HCT116 (cell line): ENCODE data around the gene SLC12A3. TPM values are rescaled to one million over a fixed set of nuclear protein-coding genes. Genes with fewer than 3 reads are reported as not detected.

Experiments used
- CEBPB ChIP-seq: IDR thresholded peaks from 2 replicates; pipeline ENCODE4 v1.6.1; 2012; ENCODE audit warnings: low read depth
- ZFX ChIP-seq: fragments of 450-650 bp; IDR thresholded peaks from 2 replicates; pipeline ENCODE4 v1.6.1; 2017
- microRNA counts: library from miRNA; unstranded; fragments of <30 nt; microRNA quantifications from one replicate; lab custom pipeline; 2015
- microRNA-seq: library from miRNA; unstranded; fragments of <30 nt; microRNA quantifications from one replicate; pipeline ENCODE4, GENCODE V29; 2016; ENCODE audit warnings: borderline number of aligned reads
- total RNA-seq: library from RNA; stranded (reverse); gene quantifications from one replicate; pipeline ENCODE4 v1.2.1, GENCODE V29; 2021; ENCODE audit not compliant: unreplicated experiment
- TF ChIP-seq, protein P1 (sequence below): IDR thresholded peaks from 2 replicates; pipeline ENCODE4 v1.6.1; 2012; ENCODE audit warnings: low read depth

SLC12A3 gene
- total RNA-seq, 1 experiment from 2014 or later: not detected

DNA sequence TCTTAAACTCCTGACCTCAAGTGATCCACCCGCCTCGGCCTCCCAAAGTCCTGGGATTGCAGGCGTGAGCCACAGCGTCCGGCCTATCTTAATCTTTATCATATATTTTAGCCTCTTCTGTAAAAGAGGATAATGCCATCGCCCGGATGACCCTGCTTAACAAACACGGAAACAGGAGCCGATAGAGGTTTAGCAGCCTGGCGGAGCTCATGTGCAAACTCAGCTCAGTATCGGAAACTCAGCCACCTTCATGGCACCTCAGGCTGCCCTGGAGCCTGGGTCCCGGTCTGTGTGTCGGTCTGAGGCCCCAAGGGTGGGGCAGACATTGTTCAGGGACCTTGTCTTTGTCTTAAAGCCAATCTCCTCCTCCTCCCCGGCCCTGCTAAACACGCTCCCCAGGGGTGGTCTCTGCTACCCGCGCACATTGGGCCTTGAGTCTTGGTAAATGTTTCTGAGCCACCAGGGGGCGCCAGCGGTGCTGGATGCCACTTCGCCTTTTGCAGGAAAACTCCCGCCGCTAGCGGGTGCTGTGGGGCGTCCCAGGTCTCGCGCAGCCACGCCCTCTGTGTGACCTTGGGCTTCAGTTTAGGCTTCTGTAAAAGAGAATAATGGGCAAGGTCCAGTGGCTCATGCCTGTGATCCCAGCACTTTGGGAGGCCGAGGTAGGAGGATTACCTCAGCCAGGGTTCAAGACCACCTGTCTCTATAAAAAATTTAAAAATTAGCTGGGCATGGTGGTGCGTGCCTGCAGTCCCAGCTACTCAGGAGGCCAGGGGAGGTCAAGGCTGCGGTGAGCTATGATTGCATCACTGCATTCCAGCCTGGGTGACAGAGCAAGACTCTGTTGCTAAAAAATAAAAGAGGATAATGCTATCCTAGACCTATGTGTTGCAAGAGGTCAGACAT lies 99.5 kb downstream of the SLC12A3 start (continued):
- TF ChIP-seq, protein P1, sequence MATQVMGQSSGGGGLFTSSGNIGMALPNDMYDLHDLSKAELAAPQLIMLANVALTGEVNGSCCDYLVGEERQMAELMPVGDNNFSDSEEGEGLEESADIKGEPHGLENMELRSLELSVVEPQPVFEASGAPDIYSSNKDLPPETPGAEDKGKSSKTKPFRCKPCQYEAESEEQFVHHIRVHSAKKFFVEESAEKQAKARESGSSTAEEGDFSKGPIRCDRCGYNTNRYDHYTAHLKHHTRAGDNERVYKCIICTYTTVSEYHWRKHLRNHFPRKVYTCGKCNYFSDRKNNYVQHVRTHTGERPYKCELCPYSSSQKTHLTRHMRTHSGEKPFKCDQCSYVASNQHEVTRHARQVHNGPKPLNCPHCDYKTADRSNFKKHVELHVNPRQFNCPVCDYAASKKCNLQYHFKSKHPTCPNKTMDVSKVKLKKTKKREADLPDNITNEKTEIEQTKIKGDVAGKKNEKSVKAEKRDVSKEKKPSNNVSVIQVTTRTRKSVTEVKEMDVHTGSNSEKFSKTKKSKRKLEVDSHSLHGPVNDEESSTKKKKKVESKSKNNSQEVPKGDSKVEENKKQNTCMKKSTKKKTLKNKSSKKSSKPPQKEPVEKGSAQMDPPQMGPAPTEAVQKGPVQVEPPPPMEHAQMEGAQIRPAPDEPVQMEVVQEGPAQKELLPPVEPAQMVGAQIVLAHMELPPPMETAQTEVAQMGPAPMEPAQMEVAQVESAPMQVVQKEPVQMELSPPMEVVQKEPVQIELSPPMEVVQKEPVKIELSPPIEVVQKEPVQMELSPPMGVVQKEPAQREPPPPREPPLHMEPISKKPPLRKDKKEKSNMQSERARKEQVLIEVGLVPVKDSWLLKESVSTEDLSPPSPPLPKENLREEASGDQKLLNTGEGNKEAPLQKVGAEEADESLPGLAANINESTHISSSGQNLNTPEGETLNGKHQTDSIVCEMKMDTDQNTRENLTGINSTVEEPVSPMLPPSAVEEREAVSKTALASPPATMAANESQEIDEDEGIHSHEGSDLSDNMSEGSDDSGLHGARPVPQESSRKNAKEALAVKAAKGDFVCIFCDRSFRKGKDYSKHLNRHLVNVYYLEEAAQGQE: no peak
- TF ChIP-seq ZFX: no peak; the same call in 1 of the 2 replicates
- TF ChIP-seq CEBPB: peak; percentile 88

MicroRNAs encoded within 50 kb of the gene (microRNA counts, 767-probe panel; counts per million panel counts)
- not detected for microRNA hsa-miR-138-5p (lab: Ali Mortazavi, UCI)

Small RNA genes within 50 kb of the gene (microRNA-seq; reads per million reads assigned to microRNA genes)
- gene MIR138-2 (4.8 reads per million, percentile 9 among the genes with 10 or more reads in this experiment), gene MIR6863 (not detected)

Other genes with a start within 250 kb of the SLC12A3 start
- gene MT1E, start 239.4 kb upstream of the SLC12A3 start, total RNA-seq: 383 TPM
- gene MT1M, start 232.5 kb upstream of the SLC12A3 start, total RNA-seq: 0.39 TPM
- gene MT1A, start 226.5 kb upstream of the SLC12A3 start, total RNA-seq: not detected
- gene MT1B, start 213.3 kb upstream of the SLC12A3 start, total RNA-seq: not detected
- gene MT1F, start 207.2 kb upstream of the SLC12A3 start, total RNA-seq: 7.3 TPM
- gene MT1G, start 197.1 kb upstream of the SLC12A3 start, total RNA-seq: 1.2 TPM
- not detected for gene MT1H, start 195.4 kb upstream of the SLC12A3 start, total RNA-seq
- 50.2 TPM for gene MT1X, start 182.7 kb upstream of the SLC12A3 start, total RNA-seq
- gene NUP93, start 135.1 kb upstream of the SLC12A3 start, total RNA-seq: 144 TPM
- gene HERPUD1, start 66.9 kb downstream of the SLC12A3 start, total RNA-seq: 113 TPM
- gene CETP, start 96.7 kb downstream of the SLC12A3 start, total RNA-seq: not detected
- gene NLRC5, start 124.3 kb downstream of the SLC12A3 start, total RNA-seq: 10.4 TPM
- 31.2 TPM for gene CPNE2, start 227.4 kb downstream of the SLC12A3 start, total RNA-seq